IMR-90 (cell line): ENCODE measurements around the gene DGKQ. TPM values are rescaled to one million over a fixed set of nuclear protein-coding genes. Genes with fewer than 3 reads are reported as not detected.
"Not testable (repeated sequence)": the region's sequence is repeated elsewhere in the genome, so short reads cannot be mapped to it uniquely, and the experiment has no call there.

ENCODE experiments used
- ATAC-seq: fragments of 200-7000 bp; cut with Tn5 transposase; 2 replicates; pipeline ENCODE4 v1.9.1; 2020; ENCODE audit warnings: low read depth, mild to moderate bottlenecking, moderate library complexity
- BruUV-seq: library from RNA; stranded (reverse); fragments of 400-500 nt; replicated peaks from 2 replicates; lab custom pipeline; 2021; lab: Mats Ljungman, UMichigan
- CTCF ChIA-PET: fragments of 300-600 bp; formaldehyde crosslinking; extraction: SDS; loops from one replicate; lab custom pipeline; 2021; ENCODE audit warnings: antibody characterized with exemption; lab: Yijun Ruan, JAX
- POLR2A ChIA-PET: fragments of 300-600 bp; sonication (Branson Sonifier 250); formaldehyde crosslinking; loops from one replicate; lab custom pipeline; 2022; ENCODE audit warnings: antibody characterized with exemption; ENCODE audit not compliant: unreplicated experiment; lab: Charles Lee
- DNase-seq: peaks from one replicate; pipeline ENCODE4 v3.0.0; 2013
- H2AFZ ChIP-seq: replicated peaks from 2 replicates; pipeline ENCODE3; 2013; ENCODE audit warnings: low read length, mild to moderate bottlenecking; ENCODE audit not compliant: poor library complexity
- H2AK5ac ChIP-seq: 2 replicates; pipeline ENCODE4 v1.6.1; 2013; ENCODE audit warnings: low read depth, low read length, inconsistent platforms
- H2AK9ac ChIP-seq: replicated peaks from 2 replicates; pipeline ENCODE3; 2013; ENCODE audit warnings: mild to moderate bottlenecking, low read depth, low read length, moderate library complexity; ENCODE audit not compliant: poor library complexity
- H2BK120ac ChIP-seq: 2 replicates; pipeline ENCODE4 v1.6.1; 2013; ENCODE audit warnings: low read depth, low read length, inconsistent platforms
- H2BK15ac ChIP-seq: 3 replicates; pipeline ENCODE4 v1.6.1; 2013; ENCODE audit warnings: low read depth, low read length, inconsistent platforms
- H2BK20ac ChIP-seq: 2 replicates; pipeline ENCODE4 v1.6.1; 2013; ENCODE audit warnings: low read depth, mild to moderate bottlenecking, inconsistent platforms, low read length, moderate library complexity
- H2BK5ac ChIP-seq: 2 replicates; pipeline ENCODE4 v1.6.1; 2013; ENCODE audit warnings: mild to moderate bottlenecking, low read depth, low read length, inconsistent platforms; ENCODE audit not compliant: poor library complexity, severe bottlenecking
- H3K14ac ChIP-seq: replicated peaks from 2 replicates; pipeline ENCODE4 v1.6.1; 2013; ENCODE audit warnings: low read depth, low read length, inconsistent platforms
- H3K18ac ChIP-seq: 2 replicates; pipeline ENCODE4 v1.6.1; 2013; ENCODE audit warnings: low read depth, low read length, control low read depth
- H3K23ac ChIP-seq: 2 replicates; pipeline ENCODE4 v1.6.1; 2013; ENCODE audit warnings: low read depth, low read length, inconsistent platforms
- H3K27ac ChIP-seq: 2 replicates; pipeline ENCODE4 v1.5.1; 2013; ENCODE audit warnings: mild to moderate bottlenecking, control low read depth, low read length; ENCODE audit not compliant: insufficient read depth
- H3K27me3 ChIP-seq: 2 replicates; pipeline ENCODE4 v1.6.1; 2013; ENCODE audit warnings: low read length; ENCODE audit not compliant: control insufficient read depth, insufficient read depth
- H3K36me3 ChIP-seq: 2 replicates; pipeline ENCODE4 v1.6.1; 2013; ENCODE audit warnings: low read length, mixed read lengths; ENCODE audit not compliant: control insufficient read depth, insufficient read depth
- H3K4ac ChIP-seq: 2 replicates; pipeline ENCODE4 v1.6.1; 2013; ENCODE audit warnings: low read depth, low read length, inconsistent platforms
- H3K4me1 ChIP-seq: 2 replicates; pipeline ENCODE4 v1.6.1; 2013; ENCODE audit warnings: low read length, mixed read lengths; ENCODE audit not compliant: control insufficient read depth, insufficient read depth
- H3K4me2 ChIP-seq: 2 replicates; pipeline ENCODE4 v1.6.1; 2013; ENCODE audit warnings: low read depth, mild to moderate bottlenecking, control low read depth, low read length, moderate library complexity
- H3K4me3 ChIP-seq: 2 replicates; pipeline ENCODE4 v1.5.1; 2013; ENCODE audit warnings: low read depth, mild to moderate bottlenecking, control low read depth, low read length, moderate library complexity; ENCODE audit not compliant: insufficient read depth
- H3K56ac ChIP-seq: 2 replicates; pipeline ENCODE4 v1.6.1; 2013; ENCODE audit warnings: low read length, inconsistent platforms; ENCODE audit not compliant: insufficient read depth; ENCODE audit errors: extremely low read depth
- H3K79me1 ChIP-seq, 2 experiments: 2 replicates each; pipeline ENCODE4 v1.6.1; 2013; ENCODE audit warnings: low read length in 2 of 2, inconsistent platforms in 1 of 2, low read depth in 1 of 2
- H3K9ac ChIP-seq: 2 replicates; pipeline ENCODE4 v1.6.1; 2013; ENCODE audit warnings: low read depth, low read length, control low read depth
- H3K9me1 ChIP-seq: 2 replicates; pipeline ENCODE4 v1.6.1; 2013; ENCODE audit warnings: low read length, inconsistent platforms; ENCODE audit not compliant: insufficient read depth
- H3K9me3 ChIP-seq: 2 replicates; pipeline ENCODE4 v1.6.1; 2013; ENCODE audit warnings: low read length; ENCODE audit not compliant: control insufficient read depth, insufficient read depth
- H4K20me1 ChIP-seq: 2 replicates; pipeline ENCODE4 v1.6.1; 2013; ENCODE audit warnings: low read length, inconsistent platforms; ENCODE audit not compliant: insufficient read depth
- H4K5ac ChIP-seq: 2 replicates; pipeline ENCODE4 v1.6.1; 2013; ENCODE audit warnings: mild to moderate bottlenecking, low read depth, low read length, control low read depth
- H4K8ac ChIP-seq, 2 experiments: 2 replicates each; pipeline ENCODE4 v1.6.1; 2013; ENCODE audit warnings: low read depth in 2 of 2, low read length in 2 of 2, control low read depth in 1 of 2, inconsistent platforms in 1 of 2
- H4K91ac ChIP-seq: 2 replicates; pipeline ENCODE4 v1.6.1; 2013; ENCODE audit warnings: low read depth, low read length, inconsistent platforms; ENCODE audit not compliant: insufficient read depth
- WGBS, 2 experiments: methylation state at CpG; one replicate each; pipeline versions ENCODE4 v1.1.5 to v1.1.7; 2013; ENCODE audit warnings: missing lambda C conversion rate in 2 of 2; ENCODE audit not compliant: insufficient read length in 1 of 2; ENCODE audit errors: extremely low coverage in 2 of 2; 5-methylcytosine and 5-hydroxymethylcytosine counted together
- dilution Hi-C: fragments of 300-500 bp; cut with HindIII; formaldehyde crosslinking; loops from one replicate; pipeline ENCODE4 v1.14.3; 2018; ENCODE audit warnings: low sequenced_read_pairs; ENCODE audit not compliant: unreplicated experiment
- in situ Hi-C: fragments of 300-500 bp; cut with MboI; formaldehyde crosslinking; loops from 3 replicates; pipeline ENCODE4 v1.14.3; 2019; ENCODE audit warnings: low sequenced_read_pairs, inconsistent platforms, mixed read lengths
- intact Hi-C: fragments of 100-400 bp; cut with micrococcal nuclease; formaldehyde crosslinking; loops from 2 replicates; pipeline ENCODE4 v1.10.0; 2022
- polyA plus RNA-seq, 3 experiments: library from polyadenylated mRNA; depleted of rRNA; stranded (reverse); fragments of >200 nt; gene quantifications; 2 replicates each; pipeline ENCODE4 v1.2.3, GENCODE V29; 2012; ENCODE audit warnings: low replicate concordance in 1 of 3
- total RNA-seq: library from RNA; depleted of rRNA; stranded (reverse); fragments of >200 nt; gene quantifications from 2 replicates; pipeline ENCODE4 v1.2.3, GENCODE V29; 2012

Gene DGKQ
- total and polyA plus RNA-seq, 2 of the 4 experiments (the other 2 are of a cell fraction) = 4.3 to 15.6 TPM

DNA sequence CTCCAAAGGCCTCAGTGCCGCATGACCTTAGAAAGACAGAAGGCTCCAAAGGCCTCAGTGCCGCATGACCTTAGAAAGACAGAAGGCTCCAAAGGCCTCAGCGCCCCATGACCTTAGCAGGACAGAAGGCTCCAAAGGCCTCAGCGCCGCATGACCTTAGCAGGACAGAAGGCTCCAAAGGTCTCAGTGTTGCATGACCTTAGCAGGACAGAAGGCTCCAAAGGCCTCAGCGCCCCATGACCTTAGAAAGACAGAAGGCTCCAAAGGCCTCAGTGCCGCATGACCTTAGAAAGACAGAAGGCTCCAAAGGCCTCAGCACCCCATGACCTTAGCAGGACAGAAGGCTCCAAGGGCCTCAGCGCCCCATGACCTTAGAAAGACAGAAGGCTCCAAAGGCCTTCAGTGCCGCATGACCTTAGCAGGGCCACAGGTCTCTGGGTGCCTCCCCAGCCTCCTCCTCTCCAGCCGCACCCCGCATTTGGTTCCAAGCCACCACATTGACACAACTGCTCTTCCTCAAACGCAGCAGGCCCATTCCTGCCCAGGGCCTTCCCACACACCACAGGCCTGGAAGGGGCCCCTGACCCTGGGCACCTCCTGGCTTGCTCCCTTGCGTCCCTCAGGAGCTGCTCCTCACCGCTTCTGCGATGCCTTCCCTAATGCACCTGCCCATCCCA is 54.2 kb downstream of the DGKQ start:
- H3K23ac ChIP-seq, H3K56ac ChIP-seq, BruUV-seq, intact Hi-C loops, H4K91ac ChIP-seq, H2BK120ac ChIP-seq, H3K4me3 ChIP-seq, in situ Hi-C loops, ATAC-seq, H2AK9ac ChIP-seq, H3K4me1 ChIP-seq, H2BK15ac ChIP-seq, H3K9ac ChIP-seq, H4K8ac ChIP-seq, H3K36me3 ChIP-seq, H2BK20ac ChIP-seq, H2AFZ ChIP-seq, H3K18ac ChIP-seq, POLR2A ChIA-PET, H3K4me2 ChIP-seq, dilution Hi-C loops, H4K5ac ChIP-seq, CTCF ChIA-PET, H3K27me3 ChIP-seq, H2AK5ac ChIP-seq, H3K27ac ChIP-seq, H3K4ac ChIP-seq, H3K14ac ChIP-seq, H2BK5ac ChIP-seq, H3K9me3 ChIP-seq, DNase-seq: not testable (repeated sequence)
- Histone ChIP-seq H3K79me1 (peaks cover 20 to 80% of the 10 kb centered on the region in 2 experiments), H4K20me1 (peaks cover 91% of the 10 kb centered on the region), H3K9me1 (peaks cover 12% of the 10 kb centered on the region)
- 98% methylated on average over 7 of the region's 15 CpGs; no CpG with 5 or more reads in 1 of the 2 experiments for WGBS, 2 experiments

DNA sequence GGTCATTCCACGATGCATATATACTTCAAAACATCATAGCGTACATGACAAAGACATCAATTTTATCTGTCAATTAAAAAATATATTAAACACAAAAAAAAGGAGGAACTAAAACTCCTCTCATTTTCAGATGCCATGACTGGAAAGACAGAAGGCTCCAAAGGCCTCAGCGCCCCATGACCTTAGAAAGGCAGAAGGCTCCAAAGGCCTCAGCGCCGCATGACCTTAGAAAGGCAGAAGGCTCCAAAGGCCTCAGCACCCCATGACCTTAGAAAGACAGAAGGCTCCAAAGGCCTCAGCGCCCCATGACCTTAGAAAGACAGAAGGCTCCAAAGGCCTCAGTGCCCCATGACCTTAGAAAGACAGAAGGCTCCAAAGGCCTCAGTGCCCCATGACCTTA is 54.8 kb downstream of the DGKQ start:
- H4K8ac ChIP-seq, H2BK20ac ChIP-seq, BruUV-seq, CTCF ChIA-PET, H3K9ac ChIP-seq, H3K18ac ChIP-seq, H3K36me3 ChIP-seq, H2AK5ac ChIP-seq, H4K91ac ChIP-seq, H2BK15ac ChIP-seq, H3K14ac ChIP-seq, H3K27ac ChIP-seq, H3K4ac ChIP-seq, H3K4me3 ChIP-seq, H3K27me3 ChIP-seq, ATAC-seq, H3K23ac ChIP-seq, POLR2A ChIA-PET, H2AFZ ChIP-seq, H2BK5ac ChIP-seq, dilution Hi-C loops, H3K56ac ChIP-seq, in situ Hi-C loops, H3K4me1 ChIP-seq, H4K5ac ChIP-seq, intact Hi-C loops, H2AK9ac ChIP-seq, H3K9me3 ChIP-seq, H3K4me2 ChIP-seq, DNase-seq, H2BK120ac ChIP-seq: not testable (repeated sequence)
- WGBS, 2 experiments = no CpG with 5 or more reads among the region's 6 CpGs
- H3K9me1 ChIP-seq = peaks cover 12% of the 10 kb centered on the region
- peaks cover 89% of the 10 kb centered on the region for H4K20me1 ChIP-seq
- H3K79me1 ChIP-seq = peaks cover 20 to 74% of the 10 kb centered on the region in 2 experiments
